ENCODE results near the gene KLHL26.

KLHL26 gene

DNA sequence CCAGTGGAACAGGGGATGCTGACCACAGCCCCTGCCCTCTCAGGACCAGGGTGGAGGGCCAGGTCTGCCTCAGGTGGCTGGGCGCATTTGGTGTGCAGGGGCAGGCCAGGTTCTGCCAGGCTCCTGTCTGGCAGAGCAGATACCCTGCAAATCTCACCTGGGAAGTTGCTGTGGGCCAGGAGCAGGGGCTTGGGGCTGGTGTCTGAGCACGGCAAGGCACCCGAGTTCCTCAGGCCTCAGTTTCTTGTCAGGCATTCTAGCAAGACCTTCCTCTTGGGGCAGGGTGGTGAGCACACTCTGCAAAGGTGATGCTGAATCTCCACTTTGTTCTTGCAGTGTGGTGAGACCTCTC, 47.8 kb downstream of the KLHL26 start:
- DNase-seq (no peak), ATAC-seq (no peak)

DNA sequence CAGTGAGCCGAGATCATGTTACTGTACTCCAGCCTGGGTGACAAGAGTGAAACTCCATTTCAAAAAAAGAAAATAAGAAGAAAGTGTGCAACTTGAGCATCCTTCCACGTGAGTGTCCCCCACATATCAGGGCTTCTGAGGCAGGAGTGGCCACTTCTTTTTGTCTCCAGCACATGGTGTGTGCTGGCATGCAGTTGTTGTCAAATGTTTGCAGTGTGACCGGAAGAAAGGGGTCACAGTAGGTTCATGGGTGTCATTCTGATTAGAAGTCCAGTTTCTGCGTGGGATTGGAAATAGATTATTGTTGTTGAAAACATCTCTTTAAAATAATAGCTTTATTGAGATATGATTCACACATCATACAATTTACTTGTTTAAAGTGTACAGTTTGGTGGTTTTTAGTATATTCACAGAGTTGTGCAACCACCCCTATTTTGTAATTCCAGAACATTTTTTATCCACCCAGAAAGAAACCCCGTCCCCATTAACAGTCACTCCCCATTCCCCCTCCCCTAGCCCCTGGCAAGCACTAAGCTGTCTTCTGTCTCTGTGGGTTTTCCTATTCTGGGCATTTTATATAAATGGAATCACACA, 48.9 kb downstream of the KLHL26 start:
- DNase-seq (no peak), ATAC-seq (no peak)

DNA sequence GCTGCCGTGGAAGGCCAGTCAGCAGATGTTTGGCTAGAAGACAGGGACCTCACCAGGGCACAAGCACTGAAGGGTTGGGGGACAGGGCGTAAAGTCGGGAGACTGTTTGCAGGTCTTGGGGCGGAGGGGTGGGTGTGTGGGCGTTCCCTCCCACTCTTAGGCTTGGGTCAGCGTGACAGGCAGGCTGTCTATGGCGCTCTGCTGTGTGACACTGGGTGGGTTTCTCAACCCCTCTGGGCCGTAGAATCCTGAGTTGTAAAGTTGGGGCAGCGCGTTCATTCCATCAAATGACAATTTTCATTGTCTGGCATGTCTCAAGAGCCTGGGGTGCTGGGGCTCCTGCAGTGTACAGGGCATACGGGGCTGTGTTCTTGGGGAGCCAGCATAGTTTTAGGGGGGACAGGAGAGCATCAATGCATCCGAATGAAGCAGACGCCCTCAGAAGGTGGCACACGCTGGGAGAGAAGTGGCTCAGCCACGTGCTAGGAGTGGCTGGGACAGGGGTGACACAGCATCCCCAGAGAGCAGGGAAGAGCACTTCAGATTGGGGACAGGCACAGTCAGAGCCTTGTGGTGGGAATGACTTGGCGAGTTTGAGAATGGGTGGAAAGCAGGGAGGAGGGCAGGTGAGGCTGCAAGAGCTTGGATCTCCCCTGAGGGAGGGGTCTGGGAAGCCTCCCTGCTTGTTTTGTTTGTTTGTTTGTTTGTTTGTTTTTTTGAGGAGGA, 51.1 kb downstream of the KLHL26 start:
- ATAC-seq: no peak
- no peak for DNase-seq

- ATAC-seq: no peak
- no peak for DNase-seq
Measured at GRCh38 chr19:18696023-18696422, 59.2 kb downstream of the KLHL26 start.

DNA sequence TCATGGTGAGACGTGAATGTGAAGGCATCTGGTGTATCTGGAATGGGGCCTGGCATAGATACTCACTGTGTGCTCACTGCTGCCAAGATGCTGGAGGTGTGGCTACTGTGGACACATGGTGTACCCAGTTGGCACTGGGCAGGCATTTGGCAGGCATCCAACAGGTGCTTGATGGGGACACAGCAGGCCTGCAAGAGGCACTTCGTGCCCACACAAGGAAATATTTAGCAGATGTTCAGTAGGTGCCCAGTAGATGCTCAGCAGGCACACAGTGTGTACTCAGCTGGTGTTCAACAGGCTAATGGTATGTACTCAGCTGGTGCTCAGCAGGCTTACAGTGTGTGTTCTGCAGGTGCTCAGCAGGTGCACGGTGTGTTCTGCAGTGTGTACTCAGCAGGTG, 60.9 kb downstream of the KLHL26 start:
- ATAC-seq (no peak), DNase-seq (no peak)

- ATAC-seq: no peak
- DNase-seq: no peak
Measured at GRCh38 chr19:18698321-18699167, 61.7 kb downstream of the KLHL26 start.

DNA sequence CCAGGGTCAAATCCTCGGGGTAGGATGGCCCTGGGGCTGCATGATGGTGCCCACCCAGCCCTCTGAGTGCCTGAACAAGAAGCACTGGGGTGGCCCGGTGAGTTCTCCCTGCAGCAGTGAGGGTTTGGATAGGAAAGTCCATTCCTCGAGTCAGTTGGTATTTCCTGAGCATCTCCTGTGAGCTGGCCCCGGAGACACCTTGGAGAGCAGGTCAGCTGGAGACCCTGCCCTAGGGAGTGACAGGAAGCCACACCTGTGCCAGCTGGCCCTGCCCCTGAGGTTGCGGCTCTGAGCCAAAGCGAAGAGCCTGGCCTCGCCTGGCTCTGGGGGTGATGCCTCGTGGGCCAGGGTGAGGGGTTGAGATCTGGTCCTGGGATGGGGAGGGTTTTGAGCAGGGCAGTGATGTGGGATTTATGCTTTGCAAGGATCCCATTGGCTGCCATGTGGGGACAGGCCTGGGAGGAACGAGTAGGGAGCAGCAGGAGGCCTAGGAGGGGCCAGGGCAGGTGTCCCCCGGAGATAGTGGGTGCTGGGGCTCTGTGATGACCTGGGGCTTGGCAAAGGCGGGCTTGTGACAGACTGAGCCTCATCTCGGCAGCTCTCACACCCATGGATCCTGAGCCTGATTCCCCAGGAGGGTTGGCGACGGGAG, 62.7 kb downstream of the KLHL26 start:
- peak; percentile 14 for ATAC-seq
- no peak for DNase-seq

DNA sequence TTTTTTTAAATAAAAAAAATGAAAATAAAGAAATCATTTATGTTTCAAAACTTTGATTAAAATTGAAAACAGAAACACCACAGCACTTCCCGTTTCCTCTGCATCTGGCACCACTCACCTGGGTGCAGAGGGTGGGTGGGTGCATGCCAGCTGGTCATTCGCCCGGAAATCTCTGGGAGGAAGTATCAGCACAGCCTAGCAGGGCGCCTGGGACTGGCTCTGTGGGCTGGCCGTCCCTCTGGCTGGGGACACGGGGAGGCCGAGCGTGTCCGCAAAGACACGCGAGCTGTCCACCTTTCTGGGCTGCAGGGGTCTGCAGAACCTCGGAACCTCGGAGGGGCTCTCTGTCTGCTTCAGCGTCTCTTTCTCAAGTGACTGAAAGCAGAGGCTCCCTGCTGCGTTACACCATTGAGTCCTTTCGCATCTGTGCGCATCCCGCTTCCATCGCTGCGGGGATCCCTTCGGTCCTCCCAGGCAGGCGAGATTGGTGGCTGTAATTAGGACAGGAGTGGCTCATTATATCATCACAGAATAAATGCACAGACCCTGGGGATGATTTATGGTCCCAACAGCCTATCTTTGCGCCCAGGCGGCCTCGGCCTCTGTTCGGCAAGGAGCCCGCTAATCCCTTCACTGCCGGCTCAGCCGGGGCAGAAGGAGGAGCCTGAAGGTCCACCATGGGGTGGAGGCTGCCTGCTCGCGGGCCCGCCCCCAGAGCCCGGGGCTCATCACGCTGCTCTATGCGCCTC, 63.8 kb downstream of the KLHL26 start:
- peak; percentile 74 for DNase-seq
- peak; percentile 93 for ATAC-seq

GRCh38 chr19:18701250-18701608, 64.4 kb downstream of the KLHL26 start:
- DNase-seq (no peak), ATAC-seq (no peak)

DNA sequence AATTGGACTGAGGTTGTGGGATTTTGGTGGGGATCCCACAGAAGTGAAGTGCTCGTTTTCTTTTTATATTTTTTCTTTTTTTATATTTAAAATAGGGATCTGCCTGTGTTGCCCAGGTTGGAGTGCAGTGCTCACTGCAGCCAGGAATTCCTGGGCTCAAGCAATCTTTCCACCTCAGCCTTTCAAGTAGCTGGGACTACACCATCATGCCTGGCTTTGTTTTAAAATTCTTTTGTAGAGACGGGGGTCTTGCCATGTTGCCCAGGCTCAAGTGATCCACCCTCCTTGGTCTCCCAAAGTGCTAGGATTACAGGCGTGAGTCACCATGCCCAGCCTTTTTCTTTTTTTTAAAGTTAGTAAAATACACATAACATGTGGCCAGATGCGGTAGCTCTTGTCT, 67.2 kb downstream of the KLHL26 start:
- DNase-seq (no peak), ATAC-seq (no peak)

GRCh38 chr19:18704971-18705370, 68.1 kb downstream of the KLHL26 start:
- ATAC-seq: no peak
- no peak for DNase-seq

GRCh38 chr19:18708452-18709231, 71.8 kb downstream of the KLHL26 start:
- DNase-seq (no peak), ATAC-seq (no peak)

- no peak for ATAC-seq
- DNase-seq: no peak
Measured at GRCh38 chr19:18709546-18709945, 72.7 kb downstream of the KLHL26 start.

- DNase-seq (no peak), ATAC-seq (no peak)
Measured at GRCh38 chr19:18710186-18710585, 73.4 kb downstream of the KLHL26 start.

GRCh38 chr19:18710996-18711751, 74.3 kb downstream of the KLHL26 start:
- DNase-seq: no peak
- ATAC-seq: no peak

- no peak for ATAC-seq
- DNase-seq: no peak
Measured at GRCh38 chr19:18711893-18712292, 75.1 kb downstream of the KLHL26 start.

GRCh38 chr19:18712981-18713380, 76.2 kb downstream of the KLHL26 start:
- DNase-seq: no peak
- ATAC-seq: no peak

- no peak for ATAC-seq
- no peak for DNase-seq
Measured at GRCh38 chr19:18713550-18714117, 76.8 kb downstream of the KLHL26 start.

GRCh38 chr19:18715416-18715815, 78.6 kb downstream of the KLHL26 start:
- DNase-seq: no peak
- ATAC-seq: no peak

DNA sequence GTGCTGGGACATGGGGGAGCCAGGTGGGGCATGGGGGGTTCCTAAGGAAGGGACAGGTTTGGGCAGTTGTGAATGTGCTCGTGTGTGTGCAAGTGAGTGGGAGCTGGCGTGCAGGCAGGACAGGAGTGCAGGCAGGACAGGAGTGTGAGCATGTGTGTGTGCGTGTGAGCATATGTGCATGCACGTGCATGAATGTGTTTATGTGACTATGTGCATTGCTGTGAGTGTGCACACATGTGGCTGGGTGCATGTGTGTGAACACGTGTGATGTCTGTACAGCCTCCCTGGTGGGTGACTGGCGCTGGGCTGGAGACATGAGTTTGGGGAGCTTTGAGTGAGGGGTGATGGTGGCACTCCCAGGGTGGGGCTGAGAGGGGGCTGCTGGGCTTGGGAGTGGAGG, 80.0 kb downstream of the KLHL26 start:
- no peak for ATAC-seq

More for the DNA sequence above, 80.0 kb downstream of the KLHL26 start:
- DNase-seq: no peak
